HCT116 (cell line): ENCODE measurements around the gene CALU. TPM values are rescaled to one million over a fixed set of nuclear protein-coding genes. Genes with fewer than 3 reads are reported as not detected.

Experiments used
- ATAC-seq: fragments of 200-7000 bp; cut with Tn5 transposase; 2 replicates; pipeline ENCODE4 v1.9.1; 2020; ENCODE audit warnings: mild to moderate bottlenecking, moderate library complexity
- BruUV-seq: library from RNA; stranded (reverse); fragments of 400-500 nt; replicated peaks from 2 replicates; lab custom pipeline; 2021; lab: Mats Ljungman, UMichigan
- CTCF ChIA-PET: fragments of 300-600 bp; sonication (Branson Sonifier 250); formaldehyde crosslinking; loops from one replicate; lab custom pipeline; 2021; ENCODE audit warnings: antibody characterized with exemption; lab: Charles Lee
- POLR2A ChIA-PET: fragments of 300-600, 350-600 bp; sonication (Branson Sonifier 250); formaldehyde crosslinking; loops from one replicate; lab custom pipeline; 2021; ENCODE audit warnings: antibody characterized with exemption; lab: Charles Lee
- RAD21 ChIA-PET, 2 experiments: fragments of 300-600 bp; sonication (Branson Sonifier 250); formaldehyde crosslinking; loops; one replicate each; lab custom pipeline; 2023; ENCODE audit warnings: low total read pairs in 2 of 2; ENCODE audit not compliant: uncharacterized antibody in 2 of 2, unreplicated experiment in 2 of 2, low non-redundant PET in 1 of 2; lab: Charles Lee
- DNase-seq: peaks from one replicate; pipeline ENCODE4 v3.0.0-alpha.2; 2010; ENCODE audit warnings: low read depth, low spot score
- H2AFZ ChIP-seq: fragments of 200-600 bp; shearing (Covaris generic), sonication (generic); 2 replicates; pipeline ENCODE4 v1.6.1; 2017; ENCODE audit warnings: low read depth, mixed run types, mixed read lengths, antibody characterized with exemption, low read length; ENCODE audit not compliant: poor library complexity, severe bottlenecking
- H3K27ac ChIP-seq: 2 replicates; pipeline ENCODE4 v1.5.1; 2012; ENCODE audit warnings: low read depth, low read length
- H3K27me3 ChIP-seq: fragments of 200-600 bp; sonication (generic); 2 replicates; pipeline ENCODE4 v1.6.1; 2016; ENCODE audit warnings: mixed run types, low read length, mixed read lengths; ENCODE audit not compliant: insufficient read depth
- H3K36me3 ChIP-seq, 2 experiments: fragments of 200-500 bp in 1 of 2; fragments of 200-600 bp in 1 of 2; sonication (Bioruptor generic) in 1 of 2; sonication (generic) in 1 of 2; 2 replicates each; pipeline versions ENCODE4 v1.5.1 to v1.6.1; 2014 to 2016; ENCODE audit warnings: low read length in 2 of 2, inconsistent platforms in 1 of 2, mixed read lengths in 1 of 2, mixed run types in 1 of 2; ENCODE audit not compliant: insufficient read depth in 2 of 2, control insufficient read depth in 1 of 2
- H3K4me1 ChIP-seq, 2 experiments: fragments of 200-600 bp in 1 of 2; sonication (generic) in 1 of 2; 2 replicates each; pipeline versions ENCODE4 v1.5.1 to v1.6.1; 2012 to 2017; ENCODE audit warnings: low read length in 2 of 2, inconsistent platforms in 1 of 2, mild to moderate bottlenecking in 1 of 2, mixed read lengths in 1 of 2, mixed run types in 1 of 2, moderate library complexity in 1 of 2; ENCODE audit not compliant: insufficient read depth in 2 of 2, control insufficient read depth in 1 of 2
- H3K4me2 ChIP-seq: fragments of 200-600 bp; sonication (generic); 2 replicates; pipeline ENCODE4 v1.6.1; 2017; ENCODE audit warnings: mixed run types, low read length, mixed read lengths
- H3K4me3 ChIP-seq, 2 experiments: fragments of 200-600 bp in 1 of 2; sonication (generic) in 1 of 2; replicated peaks in 1 of 2; 2 replicates each; pipeline ENCODE4 v1.5.1; 2011 to 2016; ENCODE audit warnings: low read length in 2 of 2, control low read depth in 1 of 2, low read depth in 1 of 2, mild to moderate bottlenecking in 1 of 2, mixed read lengths in 1 of 2, mixed run types in 1 of 2
- H3K79me2 ChIP-seq: fragments of 200-600 bp; sonication (generic); 2 replicates; pipeline ENCODE4 v1.6.1; 2017; ENCODE audit warnings: mild to moderate bottlenecking, mixed run types, low read length, moderate library complexity, mixed read lengths; ENCODE audit not compliant: insufficient read depth
- H3K9ac ChIP-seq: fragments of 200-600 bp; sonication (generic); 2 replicates; pipeline ENCODE4 v1.6.1; 2016; ENCODE audit warnings: low read length, mixed read lengths
- H3K9me2 ChIP-seq: fragments of 200-600 bp; sonication (generic), shearing (Covaris generic); 2 replicates; pipeline ENCODE4 v1.6.1; 2017; ENCODE audit warnings: mixed run types, mild to moderate bottlenecking, moderate library complexity; ENCODE audit not compliant: insufficient read depth
- H3K9me3 ChIP-seq, 2 experiments: fragments of 200-500 bp in 1 of 2; fragments of 200-600 bp in 1 of 2; sonication (Bioruptor generic) in 1 of 2; sonication (generic) in 1 of 2; 2 replicates each; pipeline ENCODE4 v1.6.1; 2014 to 2017; ENCODE audit warnings: low read length in 2 of 2, mixed read lengths in 2 of 2, inconsistent platforms in 1 of 2, low read depth in 1 of 2, mild to moderate bottlenecking in 1 of 2, mixed run types in 1 of 2, moderate library complexity in 1 of 2; ENCODE audit not compliant: control insufficient read depth in 1 of 2, insufficient read depth in 1 of 2
- H4K20me1 ChIP-seq: fragments of 200-600 bp; sonication (generic), shearing (Covaris generic); 2 replicates; pipeline ENCODE4 v1.6.1; 2017; ENCODE audit warnings: mixed run types, mild to moderate bottlenecking, moderate library complexity; ENCODE audit not compliant: insufficient read depth
- CBX3 ChIP-seq: IDR thresholded peaks from 2 replicates; pipeline ENCODE4 v1.6.1; 2012; ENCODE audit warnings: low read depth
- CEBPB ChIP-seq: IDR thresholded peaks from 2 replicates; pipeline ENCODE4 v1.6.1; 2012; ENCODE audit warnings: low read depth
- EGR1 ChIP-seq: IDR thresholded peaks from 2 replicates; pipeline ENCODE4 v1.6.1; 2012; ENCODE audit warnings: low read depth
- ELF1 ChIP-seq: IDR thresholded peaks from 2 replicates; pipeline ENCODE4 v1.6.1; 2012; ENCODE audit warnings: low read depth, borderline replicate concordance
- EZH2phosphoT487 ChIP-seq: fragments of 200-600 bp; IDR thresholded peaks from 2 replicates; pipeline ENCODE4 v1.6.1; 2018; ENCODE audit warnings: antibody characterized with exemption, borderline replicate concordance
- FOSL1 ChIP-seq: IDR thresholded peaks from 2 replicates; pipeline ENCODE4 v1.6.1; 2012; ENCODE audit warnings: low read depth
- JUND ChIP-seq: IDR thresholded peaks from 2 replicates; pipeline ENCODE4 v1.6.1; 2012
- MAX ChIP-seq: IDR thresholded peaks from 2 replicates; pipeline ENCODE4 v1.6.1; 2012
- POLR2AphosphoS5 ChIP-seq: IDR thresholded peaks from 2 replicates; pipeline ENCODE4 v1.6.1; 2011; ENCODE audit warnings: mild to moderate bottlenecking, low read depth, low read length, moderate library complexity
- RAD21 ChIP-seq: IDR thresholded peaks from 2 replicates; pipeline ENCODE4 v1.6.1; 2012; ENCODE audit warnings: low read depth, mild to moderate bottlenecking
- SIN3A ChIP-seq: IDR thresholded peaks from 2 replicates; pipeline ENCODE4 v1.6.1; 2012; ENCODE audit warnings: low read depth
- SP1 ChIP-seq: IDR thresholded peaks from 2 replicates; pipeline ENCODE4 v1.6.1; 2012; ENCODE audit warnings: low read depth
- YY1 ChIP-seq: IDR thresholded peaks from 2 replicates; pipeline ENCODE4 v1.6.1; 2011; ENCODE audit warnings: low read length, low read depth, moderate library complexity, mild to moderate bottlenecking; ENCODE audit not compliant: insufficient replicate concordance; ENCODE audit errors: extremely low read depth
- ZFX ChIP-seq: fragments of 450-650 bp; IDR thresholded peaks from 2 replicates; pipeline ENCODE4 v1.6.1; 2017
- ZNF274 ChIP-seq: fragments of 200-500 bp; sonication (Bioruptor generic); IDR thresholded peaks from 2 replicates; pipeline ENCODE4 v1.6.1; 2014; ENCODE audit warnings: mild to moderate bottlenecking, low read depth, low read length, inconsistent platforms
- intact Hi-C: fragments of 100-400 bp; cut with micrococcal nuclease; formaldehyde crosslinking; loops from 2 replicates; pipeline ENCODE4 v1.10.0; 2022
- total RNA-seq: library from RNA; stranded (reverse); gene quantifications from one replicate; pipeline ENCODE4 v1.2.1, GENCODE V29; 2021; ENCODE audit not compliant: unreplicated experiment
- TF ChIP-seq, protein P1 (sequence below): IDR thresholded peaks from 2 replicates; pipeline ENCODE4 v1.6.1; 2012; ENCODE audit warnings: low read depth

CALU gene
- total RNA-seq, 1 experiment from 2014 or later: 106 TPM

DNA sequence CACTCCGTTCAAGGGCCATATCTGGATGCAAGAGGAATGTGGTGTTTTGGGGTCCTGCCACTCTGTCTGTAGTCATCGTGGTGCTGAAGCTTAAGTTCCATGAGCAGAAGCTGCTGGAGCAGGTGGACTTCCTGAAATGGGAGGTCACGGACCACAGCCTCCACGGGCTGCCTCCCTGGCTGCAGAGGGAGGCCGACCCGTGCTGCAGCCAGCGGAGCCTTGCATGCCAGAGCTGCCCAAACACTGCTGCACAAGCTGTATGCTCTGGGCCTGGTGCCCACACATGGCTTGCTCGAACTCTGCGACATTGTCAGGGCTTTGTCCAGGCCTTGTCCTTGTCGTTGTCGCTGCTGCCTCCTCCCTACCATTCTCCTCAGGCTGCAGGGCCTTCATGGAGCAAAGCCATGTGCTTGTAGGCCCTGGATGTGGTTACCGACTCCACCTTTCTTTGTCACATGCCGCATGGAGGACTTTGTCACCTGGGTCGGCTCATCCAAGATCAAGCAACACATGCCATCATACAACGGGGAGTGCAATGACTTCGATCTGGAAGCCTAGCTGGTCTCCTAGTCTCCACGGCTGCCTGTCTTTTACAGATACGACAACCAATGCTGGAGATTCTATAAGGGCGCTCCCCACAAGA, 45.7 kb upstream of the CALU start:
- DNase-seq (no peak), ATAC-seq (no peak)
- H3K27ac ChIP-seq: no peak overlapping the region
- no peak overlapping the region for H3K9ac ChIP-seq
- H4K20me1 ChIP-seq: no peaks in the 10 kb centered on the region
- H3K4me2 ChIP-seq: no peak overlapping the region
- H3K4me3 ChIP-seq: no peak overlapping the region
- BruUV-seq: no TSS peak
- no peak for TF ChIP-seq YY1
- TF ChIP-seq RAD21: no peak
- TF ChIP-seq, protein P1, sequence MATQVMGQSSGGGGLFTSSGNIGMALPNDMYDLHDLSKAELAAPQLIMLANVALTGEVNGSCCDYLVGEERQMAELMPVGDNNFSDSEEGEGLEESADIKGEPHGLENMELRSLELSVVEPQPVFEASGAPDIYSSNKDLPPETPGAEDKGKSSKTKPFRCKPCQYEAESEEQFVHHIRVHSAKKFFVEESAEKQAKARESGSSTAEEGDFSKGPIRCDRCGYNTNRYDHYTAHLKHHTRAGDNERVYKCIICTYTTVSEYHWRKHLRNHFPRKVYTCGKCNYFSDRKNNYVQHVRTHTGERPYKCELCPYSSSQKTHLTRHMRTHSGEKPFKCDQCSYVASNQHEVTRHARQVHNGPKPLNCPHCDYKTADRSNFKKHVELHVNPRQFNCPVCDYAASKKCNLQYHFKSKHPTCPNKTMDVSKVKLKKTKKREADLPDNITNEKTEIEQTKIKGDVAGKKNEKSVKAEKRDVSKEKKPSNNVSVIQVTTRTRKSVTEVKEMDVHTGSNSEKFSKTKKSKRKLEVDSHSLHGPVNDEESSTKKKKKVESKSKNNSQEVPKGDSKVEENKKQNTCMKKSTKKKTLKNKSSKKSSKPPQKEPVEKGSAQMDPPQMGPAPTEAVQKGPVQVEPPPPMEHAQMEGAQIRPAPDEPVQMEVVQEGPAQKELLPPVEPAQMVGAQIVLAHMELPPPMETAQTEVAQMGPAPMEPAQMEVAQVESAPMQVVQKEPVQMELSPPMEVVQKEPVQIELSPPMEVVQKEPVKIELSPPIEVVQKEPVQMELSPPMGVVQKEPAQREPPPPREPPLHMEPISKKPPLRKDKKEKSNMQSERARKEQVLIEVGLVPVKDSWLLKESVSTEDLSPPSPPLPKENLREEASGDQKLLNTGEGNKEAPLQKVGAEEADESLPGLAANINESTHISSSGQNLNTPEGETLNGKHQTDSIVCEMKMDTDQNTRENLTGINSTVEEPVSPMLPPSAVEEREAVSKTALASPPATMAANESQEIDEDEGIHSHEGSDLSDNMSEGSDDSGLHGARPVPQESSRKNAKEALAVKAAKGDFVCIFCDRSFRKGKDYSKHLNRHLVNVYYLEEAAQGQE: no peak
- no peak for TF ChIP-seq ZFX
- H3K9me2 ChIP-seq: no peaks in the 10 kb centered on the region
- H2AFZ ChIP-seq: no peak overlapping the region
- intact Hi-C loops: no loop called here
- CTCF ChIA-PET: no interaction called here
- POLR2A ChIA-PET: no interaction called here
- H3K9me3 ChIP-seq: no peaks in the 10 kb centered on the region
- RAD21 ChIA-PET: no interaction called here
- H3K36me3 ChIP-seq: no peaks in the 10 kb centered on the region
- H3K79me2 ChIP-seq: no peaks in the 10 kb centered on the region
- no peaks in the 10 kb centered on the region for H3K4me1 ChIP-seq
- H3K27me3 ChIP-seq: no peaks in the 10 kb centered on the region

DNA sequence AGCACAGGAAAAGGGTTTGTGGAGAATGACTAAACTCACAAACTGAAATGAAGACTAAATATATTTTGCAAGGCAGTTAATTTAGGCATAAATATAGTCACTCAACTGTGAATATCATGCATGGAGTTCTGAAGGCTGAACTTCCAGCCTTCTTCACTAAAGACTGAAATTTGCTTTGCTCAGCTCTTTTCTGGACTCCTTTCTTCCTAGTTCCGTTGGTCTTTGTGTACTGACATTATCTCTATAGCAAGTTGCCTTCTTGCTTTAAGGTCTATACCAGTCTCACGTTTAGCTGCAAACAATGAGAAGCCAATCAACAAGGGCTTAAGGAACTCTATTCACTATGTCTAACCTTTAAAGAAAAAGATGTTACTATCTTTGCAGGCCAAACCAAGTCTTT, 44.4 kb upstream of the CALU start:
- Histone ChIP-seq H4K20me1 (no peaks in the 10 kb centered on the region), H3K9me2 (no peaks in the 10 kb centered on the region), H3K79me2 (no peaks in the 10 kb centered on the region), H3K4me2 (no peak overlapping the region), H3K4me3 (no peak overlapping the region), H3K27ac (no peak overlapping the region), H2AFZ (no peak overlapping the region), H3K4me1 (no peaks in the 10 kb centered on the region), H3K27me3 (no peaks in the 10 kb centered on the region), H3K9me3 (no peaks in the 10 kb centered on the region), H3K9ac (no peak overlapping the region), H3K36me3 (no peaks in the 10 kb centered on the region)
- DNase-seq (no peak), ATAC-seq (no peak)
- no TSS peak for BruUV-seq
- ChIA-PET POLR2A (no interaction called here), CTCF (no interaction called here), RAD21 (no interaction called here)
- intact Hi-C loops: no loop called here
- TF ChIP-seq JUND (no peak), ZNF274 (no peak), MAX (no peak), CBX3 (no peak), SP1 (no peak), YY1 (no peak), POLR2AphosphoS5 (no peak), FOSL1 (no peak), EZH2phosphoT487 (no peak), CEBPB (no peak), EGR1 (no peak), SIN3A (no peak), ELF1 (no peak)
